ENCODE results near the gene ASF1A.

Gene ASF1A

DNA sequence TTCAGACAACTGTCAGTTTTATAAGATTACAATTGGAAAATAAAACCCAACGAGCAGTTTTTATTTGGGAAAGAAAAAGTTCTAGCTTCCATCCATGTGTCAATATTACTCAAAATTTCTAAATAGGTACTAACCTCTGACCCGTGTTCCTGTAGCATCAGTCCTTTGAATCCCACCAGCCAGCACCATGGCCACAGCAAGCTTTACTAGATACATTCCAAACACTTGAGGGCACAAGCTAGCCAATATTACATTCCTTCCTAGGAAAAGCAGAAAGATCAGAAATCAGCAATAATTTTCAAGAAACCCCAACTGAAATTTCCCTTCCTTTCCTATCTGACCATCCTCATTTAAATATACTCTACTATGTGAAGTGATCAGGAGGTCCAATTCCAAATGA, 19.2 kb downstream of the ASF1A start:
- no peak for DNase-seq (ENCODE audit: low read depth)

DNA sequence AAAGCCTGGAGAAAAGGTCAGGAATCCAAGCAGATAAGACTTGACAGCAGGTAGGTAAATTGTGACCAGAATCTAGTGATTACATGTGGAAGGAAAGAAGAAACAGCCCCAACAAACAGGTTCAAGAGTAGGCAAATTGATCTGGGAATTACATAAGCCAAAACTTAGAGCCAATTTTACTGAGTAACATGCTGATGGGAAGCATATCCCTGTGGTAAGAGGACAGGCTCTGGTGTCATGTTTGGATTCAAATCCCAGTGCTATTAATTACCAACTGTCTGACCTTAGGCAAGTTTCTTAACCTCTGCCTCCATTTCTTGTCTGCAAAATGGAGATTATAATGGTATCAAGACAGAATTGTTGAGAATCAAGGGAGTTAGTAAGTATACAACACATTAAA, 20.6 kb downstream of the ASF1A start:
- no peak for DNase-seq (ENCODE audit: low read depth)

DNA sequence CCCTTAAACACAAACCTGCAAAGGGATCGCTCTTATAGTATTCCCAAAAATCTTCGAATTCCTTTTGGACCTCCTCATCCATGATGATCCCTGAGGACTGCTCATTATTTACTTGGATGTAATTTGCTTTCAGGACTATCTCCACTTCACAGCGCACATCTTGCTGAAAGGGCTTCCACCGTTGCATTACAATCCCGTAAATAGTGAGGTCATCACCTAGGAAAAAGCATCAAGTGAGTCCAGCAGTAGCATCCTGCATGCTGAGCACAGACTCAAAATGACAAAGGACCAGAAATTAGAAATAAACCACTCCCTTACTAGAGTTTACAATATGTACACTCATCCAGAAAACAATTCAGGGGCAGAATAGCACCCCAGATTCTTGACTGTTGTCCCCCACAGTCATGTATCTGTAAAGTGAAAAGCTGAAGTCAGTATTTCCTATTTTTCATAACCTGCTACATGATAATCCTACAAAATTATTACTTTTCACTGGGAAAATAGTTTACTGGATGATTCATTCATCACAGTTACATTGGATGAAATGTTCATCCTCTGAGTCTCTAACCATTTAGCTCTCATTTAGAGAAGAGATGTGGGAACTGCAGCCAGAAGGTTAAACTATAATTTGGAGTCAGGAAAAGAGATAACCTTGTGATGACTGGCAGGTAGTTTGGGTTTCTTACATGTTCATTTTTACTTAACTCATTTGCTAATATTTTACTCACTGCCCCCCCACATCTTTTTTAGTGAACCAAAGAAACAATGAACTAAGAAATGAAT, 23.8 kb downstream of the ASF1A start:
- no peak for DNase-seq (ENCODE audit: low read depth)

DNA sequence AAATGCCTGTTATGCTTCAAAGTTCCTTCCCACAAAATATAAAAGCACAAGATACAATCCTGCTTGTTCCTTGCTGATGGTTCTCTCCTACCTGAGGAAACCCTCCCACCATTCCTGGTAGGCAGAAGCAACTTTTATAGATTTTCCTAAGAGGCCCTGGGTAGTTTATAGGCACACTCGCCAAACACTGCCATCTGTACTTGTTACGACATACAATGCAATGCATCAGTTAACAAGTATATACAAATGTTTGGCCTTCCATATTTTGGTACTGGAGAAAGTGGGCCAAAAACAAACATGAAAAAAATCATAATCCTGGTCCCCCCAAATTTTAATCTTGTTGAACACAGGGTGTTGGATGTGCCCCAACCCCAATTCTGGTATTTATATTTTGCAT, 24.4 kb downstream of the ASF1A start:
- peak; percentile 22 for DNase-seq (ENCODE audit: low read depth)

DNA sequence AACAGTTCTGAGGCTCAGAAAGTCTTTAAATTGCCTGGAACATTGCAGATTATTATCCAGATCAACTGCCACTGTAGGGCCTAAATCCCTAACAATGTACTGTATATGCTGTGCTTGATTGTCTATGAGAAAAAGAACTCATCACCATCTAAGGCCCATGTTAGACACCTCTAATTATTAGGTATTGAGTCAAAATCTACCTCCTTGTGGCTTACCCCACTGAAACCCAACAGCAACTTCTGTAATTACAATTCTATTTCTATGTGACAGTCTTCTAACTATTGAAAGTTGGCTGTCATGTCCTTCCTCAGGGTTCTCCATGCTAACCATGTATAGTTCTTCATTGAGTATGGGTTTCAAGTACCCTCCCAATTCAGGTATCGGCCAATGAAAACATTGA, 27.1 kb downstream of the ASF1A start:
- DNase-seq (ENCODE audit: low read depth) = no peak

DNA sequence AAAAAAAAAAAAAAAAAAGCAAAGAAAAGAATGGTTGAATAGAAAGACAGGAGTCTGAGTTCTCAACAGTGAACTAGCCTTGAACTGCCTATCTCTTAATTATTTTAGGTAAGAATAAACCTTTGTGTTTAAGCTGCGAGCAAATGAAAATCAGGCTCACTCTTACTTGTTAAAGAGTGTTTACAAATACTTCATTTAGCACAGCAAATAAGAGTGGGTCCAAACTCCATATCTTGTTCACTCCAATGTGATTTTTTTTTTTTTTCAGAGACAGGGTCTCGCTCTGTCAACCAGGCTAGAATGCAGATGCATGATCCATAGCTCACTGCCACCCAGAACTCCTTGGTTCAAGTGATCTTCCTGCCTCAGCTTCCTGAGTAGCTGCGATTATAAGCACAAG, 29.1 kb downstream of the ASF1A start:
- no peak for DNase-seq (ENCODE audit: low read depth)

DNA sequence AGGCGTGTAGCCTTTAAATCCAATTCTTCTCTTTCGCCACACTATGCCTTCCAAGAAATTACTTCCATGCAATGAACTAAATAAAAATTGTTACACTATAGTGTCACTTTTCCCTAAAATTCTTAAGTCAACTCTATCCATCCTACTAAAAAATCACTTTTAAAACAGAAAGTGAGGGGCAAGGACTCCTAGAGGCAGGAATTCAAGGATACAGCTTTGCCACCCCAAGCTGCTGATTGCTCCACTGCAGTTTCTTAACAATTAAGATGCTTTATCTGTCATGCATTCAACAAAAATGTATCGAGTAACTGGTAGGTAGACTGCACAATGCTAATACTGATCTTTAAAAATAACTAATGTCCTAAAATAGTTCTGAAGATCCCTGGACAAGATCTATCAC, 36.7 kb downstream of the ASF1A start:
- DNase-seq (ENCODE audit: low read depth) = no peak

DNA sequence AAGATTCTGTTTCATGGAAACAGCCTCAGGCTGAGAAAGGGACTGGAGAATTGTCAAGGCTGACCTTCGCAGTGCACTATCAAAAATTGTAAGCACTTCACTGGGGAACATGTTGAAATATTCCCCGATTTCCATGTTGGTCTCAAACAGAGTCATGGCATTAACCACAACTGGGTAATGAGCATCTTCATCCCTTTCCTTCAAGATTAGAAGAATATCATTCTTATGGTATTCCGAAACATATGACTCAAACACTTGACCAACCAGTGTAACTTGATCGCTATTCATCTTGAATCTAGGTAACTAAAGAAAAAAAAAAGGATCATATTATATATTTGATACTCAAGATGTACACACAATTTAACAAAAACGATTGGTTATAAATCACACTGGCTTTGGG, 37.5 kb downstream of the ASF1A start:
- DNase-seq (ENCODE audit: low read depth) = peak; percentile 51

DNA sequence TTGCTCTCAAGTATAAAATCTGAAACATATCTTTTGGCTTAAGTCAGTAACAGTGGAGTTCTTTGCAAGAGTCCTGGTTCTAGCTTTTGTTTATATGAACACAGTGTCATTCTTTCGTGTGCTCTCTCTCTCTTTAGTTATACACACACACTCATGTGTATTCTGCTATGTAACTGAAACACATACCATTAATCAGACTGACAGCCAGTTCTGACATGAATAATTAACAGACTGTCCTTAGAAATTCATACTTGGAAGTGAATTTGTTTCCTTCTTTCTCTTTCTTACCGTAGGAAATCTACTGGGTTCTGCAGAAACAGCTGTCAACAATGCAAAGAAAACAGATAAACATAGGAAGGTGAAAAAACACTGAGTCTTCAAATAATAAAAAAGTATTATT, 38.5 kb downstream of the ASF1A start:
- DNase-seq (ENCODE audit: low read depth) = peak; percentile 19

DNA sequence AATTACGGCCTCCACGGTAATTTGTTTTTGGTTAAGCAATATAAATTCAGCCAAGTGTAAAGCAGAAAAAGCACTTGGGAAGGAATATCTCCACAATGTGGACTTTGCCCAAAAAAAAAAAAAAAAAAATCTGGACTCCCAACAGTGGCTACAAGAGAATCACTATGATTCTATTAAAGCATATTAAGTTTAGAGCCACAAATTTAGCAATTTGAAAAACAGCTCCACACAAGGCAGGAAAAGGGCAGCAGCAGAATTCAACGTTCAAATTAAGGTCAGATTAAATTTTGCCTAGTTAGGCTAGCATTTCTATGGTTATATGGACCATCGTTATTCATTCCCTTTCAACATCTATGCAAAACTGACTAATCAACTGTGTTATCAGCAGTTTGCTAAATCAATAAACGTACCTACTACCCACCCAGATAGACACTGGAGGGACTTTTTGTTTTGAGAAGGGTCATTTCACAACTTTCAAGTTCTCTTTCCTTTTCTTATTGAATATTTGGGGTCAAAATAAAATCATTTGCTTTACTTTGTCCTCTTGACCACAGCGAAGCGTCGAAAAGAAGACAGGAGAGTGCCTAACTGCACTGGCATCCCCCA, 40.0 kb downstream of the ASF1A start:
- DNase-seq (ENCODE audit: low read depth) = no peak

DNA sequence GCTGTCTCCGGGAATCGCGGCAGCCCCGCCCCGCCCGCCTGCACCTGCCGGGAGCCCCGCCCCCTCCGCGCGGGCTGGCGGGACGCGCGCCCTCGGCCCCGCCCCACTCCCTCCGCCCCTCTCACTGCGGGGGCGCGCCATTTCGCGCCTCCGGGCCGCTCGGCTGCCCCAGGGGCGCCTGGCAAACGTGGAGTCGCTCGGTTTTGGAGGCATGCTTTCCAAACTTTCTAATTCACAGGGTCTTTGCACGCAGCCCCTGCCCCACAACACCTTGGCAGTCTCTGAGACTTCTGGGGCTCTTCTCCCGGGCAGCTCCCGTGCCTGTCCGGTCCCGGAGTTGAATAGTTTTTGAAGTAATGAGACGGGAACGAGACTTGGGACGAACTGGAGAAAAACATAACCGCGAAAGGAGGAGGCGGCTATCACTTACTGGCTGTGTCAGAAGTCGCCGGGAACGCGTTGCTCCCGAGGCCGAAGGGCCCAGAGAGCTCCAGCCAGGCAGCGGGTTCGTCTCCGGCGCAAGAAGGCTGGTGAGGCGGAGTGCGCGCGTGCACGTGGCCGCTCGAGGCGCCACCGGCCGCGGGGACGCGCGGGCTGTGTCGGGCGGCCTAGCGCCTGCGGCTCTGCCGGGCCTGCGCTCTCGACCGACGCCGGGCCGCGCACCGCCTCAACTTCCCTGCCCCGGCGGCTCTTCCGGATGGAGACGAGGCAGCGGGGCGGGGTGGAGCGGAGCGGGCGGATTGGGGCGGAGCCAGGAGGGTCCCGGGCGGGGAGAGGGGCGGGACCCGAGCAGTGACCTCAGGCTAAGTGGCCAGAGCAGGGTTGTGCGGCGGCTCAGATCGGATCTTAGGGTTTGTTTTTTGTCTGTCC, 40.7 kb downstream of the ASF1A start, which contains the start of gene MCM9:
MCM9 (minus strand) TSS at position 699 of the 870 bp plus-strand sequence. CDS start 3,436 bp downstream, outside the sequence.
- peak; percentile 75 for DNase-seq (ENCODE audit: low read depth)

DNA sequence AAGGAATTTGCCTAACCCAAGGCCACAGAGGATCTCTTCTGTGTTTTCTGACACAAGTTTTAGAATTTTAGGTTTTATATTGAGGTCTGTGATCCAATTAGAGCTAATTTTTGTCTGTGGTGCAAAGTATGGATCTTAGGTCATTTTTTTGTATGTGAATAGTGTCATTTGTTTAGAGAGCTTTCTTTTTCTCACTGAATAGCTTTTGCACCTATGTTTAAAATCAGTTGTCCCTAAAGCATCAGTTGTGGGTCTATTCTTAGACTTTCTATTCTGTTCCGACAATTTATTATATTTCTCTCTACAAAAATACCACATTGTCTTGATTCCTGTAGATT, 41.3 kb downstream of the ASF1A start:
- no peak for DNase-seq (ENCODE audit: low read depth)

DNA sequence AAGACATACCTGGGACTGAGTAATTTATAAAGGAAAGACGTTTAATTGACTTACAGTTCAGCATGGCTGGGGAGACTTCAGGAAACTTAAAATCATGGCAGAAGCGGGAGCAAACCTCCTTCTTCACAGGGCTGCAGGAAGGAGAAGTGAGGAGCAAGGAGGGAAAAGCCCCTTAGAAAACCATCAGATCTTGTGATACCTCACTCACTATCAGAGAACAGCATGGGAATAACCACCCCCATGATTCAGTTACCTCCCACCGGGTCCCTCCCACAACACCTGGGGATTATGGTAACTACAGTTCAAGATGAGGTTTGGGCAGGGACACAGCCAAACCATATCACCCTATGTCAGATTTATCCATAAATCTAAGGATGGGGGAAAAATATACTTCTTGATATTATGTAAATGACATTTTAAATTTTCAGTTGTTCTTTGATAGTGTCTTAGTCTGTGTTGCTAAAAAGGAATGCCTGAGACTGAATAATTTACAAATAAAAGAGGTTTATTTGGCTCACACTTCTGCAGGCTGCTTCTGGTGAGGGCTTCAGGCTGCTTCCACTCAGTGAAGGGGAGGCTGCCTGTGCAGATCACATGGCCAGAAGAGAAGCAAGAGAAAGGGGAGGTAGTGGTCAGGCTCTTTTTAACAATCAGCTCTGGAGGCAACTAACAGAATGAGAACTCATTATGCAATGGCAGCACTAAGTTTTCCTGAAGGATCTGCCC, 42.2 kb downstream of the ASF1A start:
- DNase-seq (ENCODE audit: low read depth) = no peak

DNA sequence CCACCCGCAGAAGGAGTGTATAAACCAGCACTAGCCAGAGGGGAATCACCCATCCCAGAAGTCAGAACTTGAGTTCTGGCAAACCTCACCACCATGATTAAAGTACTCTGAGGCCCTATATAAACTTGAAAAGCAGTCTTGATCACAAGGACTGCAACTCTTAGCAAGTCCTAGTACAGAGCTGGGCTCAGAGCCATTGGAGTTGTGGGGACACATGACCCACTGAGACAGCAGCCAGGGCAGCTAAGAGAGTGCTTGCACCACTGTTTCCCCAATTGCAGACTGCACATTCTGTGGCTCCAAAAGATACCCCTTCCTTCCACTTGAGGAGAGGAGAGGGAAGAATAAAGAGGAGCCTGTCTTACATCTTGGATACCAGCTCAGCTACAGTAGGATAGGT, 45.7 kb downstream of the ASF1A start:
- DNase-seq (ENCODE audit: low read depth) = no peak

DNA sequence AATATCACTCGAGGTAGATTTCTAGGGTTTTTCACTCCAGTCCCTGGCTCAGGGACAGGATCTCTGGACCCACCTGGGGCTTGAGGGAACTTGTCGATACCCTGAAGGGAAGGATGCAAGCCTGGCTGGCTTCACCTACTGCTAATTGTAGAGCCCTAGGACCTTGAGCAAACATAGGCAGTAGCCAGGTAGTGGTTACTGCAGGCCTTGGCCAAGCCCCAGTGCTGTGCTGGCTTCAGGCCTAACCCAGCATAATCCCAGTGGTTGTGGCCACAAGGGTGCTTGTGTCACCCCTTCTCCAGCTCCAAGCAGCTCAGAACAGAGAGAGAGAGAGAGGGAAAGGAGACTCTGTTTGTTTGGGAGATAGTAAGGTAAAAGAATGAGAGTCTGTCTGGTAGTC, 46.8 kb downstream of the ASF1A start:
- no peak for DNase-seq (ENCODE audit: low read depth)

DNA sequence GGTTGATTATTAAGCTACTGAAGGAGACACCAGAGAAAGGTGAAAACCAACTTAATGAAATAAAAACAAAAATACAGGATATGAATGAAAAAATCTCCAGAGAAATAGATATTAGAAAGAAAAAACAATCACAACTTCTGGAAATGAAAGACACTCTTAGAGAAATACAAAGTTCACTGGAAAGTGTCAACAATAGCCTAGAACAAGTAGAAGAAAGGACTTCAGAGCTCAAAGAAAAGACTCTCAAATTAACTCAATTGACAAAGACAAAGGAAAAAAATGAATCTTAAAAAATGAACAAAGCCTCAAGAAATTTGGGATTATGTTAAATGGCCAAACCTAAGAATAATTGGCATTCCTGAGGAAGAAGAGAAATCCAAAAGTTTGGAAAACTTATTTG, 51.3 kb downstream of the ASF1A start:
- no peak for DNase-seq (ENCODE audit: low read depth)

DNA sequence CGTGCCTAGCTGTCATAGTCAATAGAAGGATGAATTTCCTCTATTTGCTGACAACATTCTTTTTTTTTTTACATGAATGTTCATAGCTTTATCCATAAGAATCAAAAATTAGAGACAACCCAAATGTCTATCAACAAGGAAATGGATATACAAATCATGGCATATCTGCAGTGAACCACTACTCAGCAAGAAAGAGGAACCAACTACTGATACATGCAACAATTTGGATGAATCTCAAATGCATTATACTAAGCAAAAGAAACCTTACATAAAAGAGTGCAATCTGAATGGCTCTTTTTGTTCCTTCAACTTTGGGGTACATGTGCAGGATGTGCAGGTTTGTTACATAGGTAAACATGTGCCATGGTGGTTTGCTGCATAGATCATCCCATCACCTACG, 58.7 kb downstream of the ASF1A start:
- DNase-seq (ENCODE audit: low read depth) = no peak

DNA sequence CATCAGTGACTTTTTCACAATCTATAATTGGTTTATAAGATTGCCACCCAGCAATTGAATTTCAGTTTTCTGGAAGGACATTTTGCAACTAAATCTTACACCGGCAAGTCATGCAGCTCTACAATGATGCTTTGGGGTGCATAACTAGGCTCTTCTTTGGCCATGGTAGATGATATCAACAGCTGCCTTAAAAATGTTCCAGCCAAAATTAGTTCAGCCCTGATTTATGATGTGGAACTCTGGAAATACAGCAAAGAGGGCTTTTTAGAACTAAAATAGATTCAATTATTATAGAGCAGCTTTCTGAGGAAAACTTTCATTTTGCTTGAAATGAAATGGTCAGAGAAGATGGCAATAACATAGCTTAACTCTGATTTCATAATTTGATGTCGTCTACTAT, 59.4 kb downstream of the ASF1A start:
- DNase-seq (ENCODE audit: low read depth) = no peak
